HUES64 (cell line): ENCODE data around the gene ZBTB4.

Experiments used
- H3K27ac ChIP-seq: 2 replicates; pipeline ENCODE4 v1.7.0; 2013; ENCODE audit warnings: low read depth, low read length, inconsistent platforms
- H3K27me3 ChIP-seq: 2 replicates; pipeline ENCODE4 v1.6.1; 2013; ENCODE audit warnings: mild to moderate bottlenecking, low read length; ENCODE audit not compliant: insufficient read depth
- H3K36me3 ChIP-seq: 2 replicates; pipeline ENCODE4 v1.6.1; 2013; ENCODE audit warnings: mild to moderate bottlenecking, low read length; ENCODE audit not compliant: insufficient read depth
- H3K4me1 ChIP-seq: 2 replicates; pipeline ENCODE4 v1.6.1; 2013; ENCODE audit warnings: mild to moderate bottlenecking, low read length, moderate library complexity; ENCODE audit not compliant: insufficient read depth
- H3K4me3 ChIP-seq: 2 replicates; pipeline ENCODE4 v1.5.1; 2013; ENCODE audit warnings: mild to moderate bottlenecking, low read length, moderate library complexity
- H3K9ac ChIP-seq: 2 replicates; pipeline ENCODE4 v1.6.1; 2013; ENCODE audit warnings: mild to moderate bottlenecking, low read depth, low read length
- H3K9me3 ChIP-seq: 2 replicates; pipeline ENCODE4 v1.6.1; 2013; ENCODE audit warnings: low read depth, low read length; ENCODE audit not compliant: insufficient read depth
- WGBS: fragments of 150-250, 120-280 bp; methylation state at CpG from one replicate; pipeline ENCODE4 v1.1.7; 2013; ENCODE audit warnings: missing lambda C conversion rate; 5-methylcytosine and 5-hydroxymethylcytosine counted together

The ZBTB4 gene

DNA sequence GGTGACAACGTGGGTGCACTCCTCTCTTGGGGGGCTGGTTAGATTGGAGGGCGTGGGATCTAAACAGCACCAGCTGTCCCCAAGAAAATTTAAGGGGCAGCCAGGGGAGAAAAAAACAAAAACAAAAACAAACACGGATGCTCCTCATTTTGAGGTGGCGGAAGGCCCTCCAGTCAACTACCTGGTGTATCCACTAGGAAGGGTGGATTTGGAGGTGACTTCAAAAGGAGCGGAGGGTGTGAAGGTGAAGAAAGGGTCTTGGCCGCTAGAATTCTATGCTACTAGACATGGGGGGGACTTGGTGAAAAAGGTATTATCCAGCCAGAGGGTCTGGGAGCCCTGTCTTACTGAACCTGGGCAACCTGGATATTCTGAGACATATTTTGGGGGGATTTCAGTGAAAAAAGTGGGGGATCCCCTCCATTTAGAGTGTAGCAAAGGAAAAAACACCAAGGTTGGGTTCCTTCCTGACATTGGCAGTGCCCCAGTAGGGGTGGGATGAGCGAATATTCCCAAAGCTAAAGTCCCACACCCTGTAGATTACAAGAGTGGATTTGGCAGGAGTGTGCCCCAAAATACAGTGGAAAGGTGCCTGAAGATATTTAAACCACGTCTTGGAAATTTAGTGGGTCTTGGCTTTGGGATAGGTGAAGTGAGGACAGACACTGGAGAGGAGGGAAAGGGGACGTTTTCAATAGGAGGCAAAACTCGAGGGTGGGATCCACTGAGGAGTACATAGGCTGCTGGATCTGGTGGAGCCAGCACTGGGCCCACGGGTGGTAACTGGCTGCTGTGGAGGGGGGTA is 40.6 kb downstream of the ZBTB4 start:
- H3K27ac ChIP-seq = no peak overlapping the region
- H3K36me3 ChIP-seq = no peaks in the 10 kb centered on the region
- peaks cover 16% of the 10 kb centered on the region for H3K4me1 ChIP-seq
- H3K4me3 ChIP-seq = peak overlapping the region; percentile 95
- no peaks in the 10 kb centered on the region for H3K9me3 ChIP-seq
- 28% methylated on average over 11 of the region's 11 CpGs for WGBS
- peak overlapping the region; percentile 50; the same call in 1 of the 2 replicates for H3K9ac ChIP-seq
- peaks cover 39% of the 10 kb centered on the region for H3K27me3 ChIP-seq

DNA sequence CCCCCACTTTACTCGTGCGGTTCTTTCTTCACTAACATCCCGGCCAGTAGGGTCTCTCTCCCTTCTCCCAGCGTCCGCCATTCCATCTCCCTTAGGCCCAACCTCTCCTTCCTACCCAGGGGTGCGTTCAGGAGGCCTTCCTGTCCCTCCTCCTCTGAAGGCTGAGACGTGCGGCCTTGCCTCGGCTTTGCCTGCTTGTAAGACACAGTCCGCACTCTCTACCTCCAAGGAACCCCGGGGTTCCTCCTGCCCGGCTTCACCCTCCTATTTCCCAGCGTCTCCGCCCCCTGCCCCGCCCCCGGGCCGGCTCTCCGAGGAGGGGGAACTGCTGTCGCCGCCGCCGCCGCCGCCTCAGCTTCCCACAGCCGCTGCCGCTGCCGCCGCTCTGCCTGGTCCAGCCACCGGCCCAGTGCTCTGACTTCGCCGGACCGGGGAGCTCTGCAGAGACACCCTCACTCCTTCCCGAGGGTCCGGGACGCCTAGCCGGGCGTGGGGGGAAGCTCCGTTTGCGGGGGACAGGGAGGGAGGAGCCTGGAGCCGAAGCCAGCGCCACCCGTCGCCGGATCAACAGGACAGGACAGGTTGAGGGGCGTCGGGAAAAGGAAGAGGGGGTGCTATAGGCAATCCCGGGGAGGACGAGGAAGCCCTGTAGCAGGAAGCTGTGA is 41.3 kb downstream of the ZBTB4 start:
- 2% methylated on average over 48 of the region's 48 CpGs for WGBS
- H3K9ac ChIP-seq = peak overlapping the region; percentile 50; the same call in 1 of the 2 replicates
- H3K36me3 ChIP-seq = no peaks in the 10 kb centered on the region
- H3K4me3 ChIP-seq = peak overlapping the region; percentile 95
- peaks cover 39% of the 10 kb centered on the region for H3K27me3 ChIP-seq
- H3K27ac ChIP-seq = no peak overlapping the region
- H3K9me3 ChIP-seq = no peaks in the 10 kb centered on the region
- peaks cover 16% of the 10 kb centered on the region for H3K4me1 ChIP-seq

DNA sequence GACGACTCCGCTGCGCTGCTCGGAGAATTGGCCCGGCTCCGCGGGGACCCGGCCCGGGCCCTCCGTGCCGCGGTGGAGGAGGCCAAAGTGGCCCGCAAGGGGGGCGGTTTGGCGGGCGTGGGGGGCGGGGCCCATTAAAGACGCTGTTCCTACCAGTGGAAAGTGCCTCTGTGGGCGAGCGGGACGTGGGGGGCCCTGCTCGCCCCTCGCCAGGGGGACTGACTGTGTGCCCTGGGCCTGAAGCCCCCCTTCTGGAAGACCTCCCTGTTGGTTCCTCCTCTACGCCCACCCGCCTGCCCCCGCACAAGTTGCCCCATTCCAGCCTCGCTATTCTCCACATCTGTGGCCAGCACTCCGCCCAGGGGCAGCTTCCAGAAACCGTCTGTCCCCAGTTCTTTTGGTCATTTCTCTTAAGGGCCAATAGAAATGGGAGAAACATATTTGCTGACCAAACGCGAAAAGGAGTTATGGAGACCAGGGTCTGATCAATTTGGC is 42.0 kb downstream of the ZBTB4 start:
- H3K27ac ChIP-seq = no peak overlapping the region; the same call in 1 of the 2 replicates
- peak overlapping the region; percentile 95 for H3K4me3 ChIP-seq
- no peak overlapping the region for H3K9ac ChIP-seq

DNA sequence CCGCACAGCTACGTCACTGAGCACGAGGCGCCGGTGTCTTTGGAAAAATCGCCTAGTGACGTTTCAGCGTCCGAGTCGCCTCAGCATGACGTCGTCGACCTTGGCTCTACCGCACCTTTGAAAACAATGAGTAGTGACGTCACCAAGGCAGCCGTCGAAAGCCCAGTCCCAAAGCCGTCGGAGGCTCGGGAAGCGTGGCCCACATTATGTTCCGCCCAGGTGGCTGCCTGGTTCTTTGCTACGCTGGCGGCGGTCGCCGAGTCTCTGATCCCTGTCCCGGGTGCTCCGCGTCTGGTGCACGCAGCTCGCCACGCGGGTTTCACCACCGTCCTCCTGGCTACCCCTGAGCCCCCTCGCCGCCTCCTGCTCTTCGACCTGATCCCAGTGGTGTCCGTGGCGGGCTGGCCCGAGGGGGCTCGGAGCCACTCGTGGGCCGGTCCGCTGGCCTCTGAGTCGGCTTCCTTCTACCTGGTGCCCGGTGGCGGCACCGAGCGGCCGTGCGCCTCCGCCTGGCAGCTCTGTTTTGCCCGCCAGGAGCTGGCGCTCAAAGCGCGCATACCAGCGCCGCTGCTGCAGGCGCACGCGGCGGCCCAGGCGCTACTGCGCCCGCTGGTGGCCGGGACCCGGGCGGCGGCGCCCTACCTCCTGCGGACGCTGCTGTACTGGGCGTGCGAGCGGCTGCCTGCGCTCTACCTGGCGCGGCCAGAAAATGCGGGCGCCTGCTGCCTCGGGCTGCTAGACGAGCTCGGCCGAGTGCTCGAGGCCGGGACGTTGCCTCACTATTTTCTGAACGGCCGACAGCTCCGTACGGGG is 42.7 kb downstream of the ZBTB4 start:
- Histone ChIP-seq H3K27ac (peak overlapping the region; percentile 53; the same call in 1 of the 2 replicates), H3K27me3 (peaks cover 38% of the 10 kb centered on the region), H3K9ac (peak overlapping the region; percentile 58; the same call in 1 of the 2 replicates), H3K4me1 (peaks cover 16% of the 10 kb centered on the region), H3K36me3 (no peaks in the 10 kb centered on the region), H3K4me3 (peak overlapping the region; percentile 95), H3K9me3 (no peaks in the 10 kb centered on the region)
- 2% methylated on average over 92 of the region's 92 CpGs for WGBS

More for the DNA sequence above, 42.0 kb downstream of the ZBTB4 start:
- peaks cover 16% of the 10 kb centered on the region for H3K4me1 ChIP-seq
- H3K27me3 ChIP-seq = peaks cover 39% of the 10 kb centered on the region
- no peaks in the 10 kb centered on the region for H3K36me3 ChIP-seq
- 7% methylated on average over 31 of the region's 31 CpGs for WGBS
- no peaks in the 10 kb centered on the region for H3K9me3 ChIP-seq

DNA sequence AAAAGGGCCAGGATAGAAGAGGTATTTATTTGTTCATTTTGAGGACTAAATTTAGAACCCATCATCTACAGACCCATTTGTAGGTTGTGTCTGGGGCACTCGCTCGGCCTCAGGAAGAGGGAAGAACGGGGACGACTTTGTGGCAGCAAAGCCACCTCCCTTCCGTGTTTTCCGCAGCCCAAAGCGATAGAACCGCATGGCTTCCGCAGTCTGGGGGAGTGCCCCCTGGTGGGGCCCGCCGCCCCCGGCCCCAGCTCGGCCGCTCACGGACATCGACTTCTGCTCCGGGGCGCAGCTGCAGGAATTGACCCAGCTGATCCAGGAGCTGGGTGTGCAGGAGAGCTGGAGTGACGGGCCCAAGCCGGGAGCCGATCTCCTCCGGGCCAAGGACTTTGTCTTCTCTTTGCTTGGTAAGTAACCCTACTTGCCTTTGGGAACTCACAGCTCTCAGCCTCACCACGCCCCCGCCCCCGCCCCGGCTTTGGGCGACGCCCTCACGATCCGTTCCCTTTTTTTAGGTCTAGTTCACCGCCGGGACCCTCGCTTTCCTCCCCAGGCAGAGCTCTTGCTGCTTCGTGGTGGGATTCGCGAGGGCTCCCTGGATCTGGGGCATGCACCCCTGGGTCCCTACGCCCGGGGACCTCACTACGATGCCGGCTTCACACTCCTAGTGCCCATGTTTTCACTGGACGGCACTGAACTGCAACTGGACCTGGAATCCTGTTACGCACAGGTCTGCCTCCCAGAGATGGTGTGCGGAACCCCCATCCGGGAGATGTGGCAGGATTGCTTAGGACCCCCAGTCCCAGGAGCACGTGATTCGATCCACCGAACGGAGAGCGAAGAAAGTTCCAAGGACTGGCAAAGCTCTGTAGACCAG is 43.5 kb downstream of the ZBTB4 start:
- Histone ChIP-seq H3K4me3 (peak overlapping the region; percentile 95), H3K27me3 (peaks cover 34% of the 10 kb centered on the region), H3K4me1 (peaks cover 8% of the 10 kb centered on the region), H3K27ac (peak overlapping the region; percentile 60; the same call in 1 of the 2 replicates), H3K9me3 (no peaks in the 10 kb centered on the region), H3K9ac (peak overlapping the region; percentile 50), H3K36me3 (no peaks in the 10 kb centered on the region)
- WGBS = 3% methylated on average over 49 of the region's 49 CpGs

DNA sequence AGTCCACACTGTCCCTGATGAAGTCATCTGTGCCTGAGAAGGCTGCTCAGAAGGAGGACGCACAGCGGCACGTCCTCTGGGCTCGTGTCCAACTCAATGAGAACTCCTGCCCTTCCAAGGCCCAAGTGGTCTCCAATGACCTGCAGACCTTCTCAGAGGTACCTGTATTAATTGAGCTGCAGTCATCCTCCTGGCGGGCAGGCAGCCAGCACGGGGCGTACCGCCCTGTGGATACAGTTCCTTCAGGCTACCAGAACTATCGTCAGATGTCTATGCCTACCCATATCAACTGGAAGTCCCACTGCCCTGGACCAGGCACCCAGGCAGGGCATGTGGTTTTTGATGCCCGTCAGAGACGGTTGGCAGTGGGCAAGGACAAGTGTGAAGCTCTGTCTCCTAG is 47.1 kb downstream of the ZBTB4 start:
- WGBS = 94% methylated on average over 11 of the region's 11 CpGs
- Histone ChIP-seq H3K27ac (no peak overlapping the region), H3K4me3 (no peak overlapping the region)

DNA sequence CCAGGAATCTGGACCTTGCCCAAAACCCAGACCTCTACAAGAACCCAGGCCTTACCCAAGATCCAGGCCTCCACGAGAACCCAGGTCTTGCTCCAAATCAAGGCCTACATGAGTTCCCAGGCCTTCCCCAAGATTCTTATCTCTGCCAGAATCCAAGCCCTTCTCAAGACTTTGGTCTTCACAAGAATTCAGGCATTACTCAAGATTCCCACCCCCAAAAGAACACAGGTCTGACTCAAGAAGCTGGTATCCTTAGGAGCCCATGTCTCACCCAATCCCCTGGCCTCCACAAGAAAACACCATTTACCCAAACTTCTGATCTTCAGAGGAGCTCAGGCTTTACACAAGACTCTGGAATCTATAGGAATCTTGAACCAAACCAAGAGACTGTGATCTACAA is 48.2 kb downstream of the ZBTB4 start:
- no peak overlapping the region for H3K9ac ChIP-seq
- no peak overlapping the region for H3K4me3 ChIP-seq
- no peaks in the 10 kb centered on the region for H3K9me3 ChIP-seq
- no peaks in the 10 kb centered on the region for H3K36me3 ChIP-seq
- H3K27ac ChIP-seq = no peak overlapping the region
- 95% methylated on average over 1 of the region's 1 CpG for WGBS
- H3K4me1 ChIP-seq = no peaks in the 10 kb centered on the region
- peaks cover 4% of the 10 kb centered on the region; the same call in 1 of the 2 replicates for H3K27me3 ChIP-seq

More for the DNA sequence above, 47.1 kb downstream of the ZBTB4 start:
- Histone ChIP-seq H3K9me3 (no peaks in the 10 kb centered on the region), H3K27me3 (peaks cover 8% of the 10 kb centered on the region; the same call in 1 of the 2 replicates), H3K4me1 (no peaks in the 10 kb centered on the region), H3K36me3 (no peaks in the 10 kb centered on the region), H3K9ac (no peak overlapping the region)

DNA sequence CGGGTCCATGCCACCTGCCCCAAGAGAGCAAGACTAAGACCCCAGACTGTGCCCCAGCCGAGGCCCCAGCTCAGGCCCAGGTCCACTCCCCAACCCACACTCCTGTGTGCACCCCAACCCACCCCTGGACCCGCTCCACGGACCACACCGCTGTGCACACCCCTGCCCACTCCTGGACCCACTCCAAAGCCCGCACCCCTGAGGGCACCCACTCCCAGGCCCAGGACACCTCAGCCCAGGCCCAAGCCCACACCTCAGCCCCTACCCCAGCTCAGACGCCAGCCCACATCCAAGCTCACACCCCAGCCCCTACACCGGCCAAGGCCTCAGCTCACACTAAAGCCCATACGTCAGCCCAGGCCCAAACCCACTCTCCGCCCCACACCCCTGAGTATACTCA is 49.7 kb downstream of the ZBTB4 start:
- Histone ChIP-seq H3K27me3 (no peaks in the 10 kb centered on the region), H3K36me3 (no peaks in the 10 kb centered on the region)
- WGBS = 92% methylated on average over 10 of the region's 10 CpGs

DNA sequence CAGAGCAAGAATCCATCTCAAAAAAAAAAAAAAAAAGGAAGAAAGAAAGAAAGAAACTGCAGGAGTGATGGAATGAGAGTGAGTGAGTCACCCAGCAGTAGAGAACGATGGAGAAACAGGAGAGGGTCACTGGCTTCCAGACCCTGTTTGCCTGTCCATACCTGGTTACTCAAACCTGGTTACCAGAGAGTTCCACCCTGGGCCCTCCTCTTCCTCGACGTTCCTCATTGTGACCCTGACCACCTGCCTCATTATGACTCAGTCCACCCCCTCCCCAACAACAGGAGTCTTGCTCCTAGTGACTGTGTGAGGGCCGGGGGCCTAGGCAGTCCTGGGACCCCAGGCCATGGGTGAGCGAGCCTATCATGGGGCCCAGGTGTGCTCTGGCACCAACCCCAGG is 50.9 kb downstream of the ZBTB4 start, which contains the start of gene SPEM3:
TSS of gene SPEM3 (plus strand) at position 301 of the 400 bp plus-strand sequence. CDS start at position 347, 46 bp downstream.
- Histone ChIP-seq H3K4me1 (no peaks in the 10 kb centered on the region), H3K36me3 (no peaks in the 10 kb centered on the region), H3K9ac (no peak within 1 kb of the TSS)

More for the DNA sequence above, 49.7 kb downstream of the ZBTB4 start:
- no peaks in the 10 kb centered on the region for H3K9me3 ChIP-seq
- H3K4me1 ChIP-seq = no peaks in the 10 kb centered on the region
- no peak overlapping the region for H3K27ac ChIP-seq
- H3K9ac ChIP-seq = no peak overlapping the region
- no peak overlapping the region for H3K4me3 ChIP-seq

DNA sequence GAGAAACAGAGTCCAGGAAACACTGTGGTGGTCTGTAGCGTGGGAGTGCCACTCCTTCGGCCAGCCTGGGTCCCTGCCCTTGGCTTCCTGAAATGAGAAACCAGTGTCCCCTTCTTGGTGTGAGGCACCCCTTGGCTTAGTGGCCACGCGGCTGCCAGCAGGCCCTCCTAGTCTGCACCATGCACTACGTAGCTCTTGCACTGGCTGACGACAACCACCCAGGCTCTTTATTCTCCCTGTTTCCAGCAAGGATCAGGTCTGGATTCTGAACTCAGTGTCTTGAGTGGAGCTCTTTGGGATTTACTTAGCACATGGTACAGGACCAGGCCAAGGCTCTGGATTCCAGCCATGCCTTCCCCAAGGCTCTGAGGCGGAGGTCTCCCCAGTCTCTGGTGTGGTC is 51.9 kb downstream of the ZBTB4 start:
- Histone ChIP-seq H3K4me1 (no peaks in the 10 kb centered on the region), H3K4me3 (no peak overlapping the region), H3K27ac (no peak overlapping the region), H3K9me3 (no peaks in the 10 kb centered on the region), H3K27me3 (no peaks in the 10 kb centered on the region), H3K36me3 (no peaks in the 10 kb centered on the region), H3K9ac (no peak overlapping the region)
- WGBS = 89% methylated on average over 7 of the region's 7 CpGs

More for the DNA sequence above, 50.9 kb downstream of the ZBTB4 start, which contains the start of gene SPEM3:
- no peak within 1 kb of the TSS for H3K27ac ChIP-seq
- no peaks in the 10 kb centered on the region for H3K9me3 ChIP-seq
- no peak within 1 kb of the TSS for H3K4me3 ChIP-seq
- 67% methylated on average over 5 of the region's 5 CpGs for WGBS
- no peaks in the 10 kb centered on the region for H3K27me3 ChIP-seq
